Measurements from ENCODE around the gene VRK1. TPM values are rescaled to one million over a fixed set of nuclear protein-coding genes. Genes with fewer than 3 reads are reported as not detected.

The VRK1 gene
- total and polyA plus RNA-seq, 2 of the 8 experiments (the other 6 are each of a cell fraction or from before 2014, with no cell fraction given), result 24.2 to 64.8 TPM

DNA sequence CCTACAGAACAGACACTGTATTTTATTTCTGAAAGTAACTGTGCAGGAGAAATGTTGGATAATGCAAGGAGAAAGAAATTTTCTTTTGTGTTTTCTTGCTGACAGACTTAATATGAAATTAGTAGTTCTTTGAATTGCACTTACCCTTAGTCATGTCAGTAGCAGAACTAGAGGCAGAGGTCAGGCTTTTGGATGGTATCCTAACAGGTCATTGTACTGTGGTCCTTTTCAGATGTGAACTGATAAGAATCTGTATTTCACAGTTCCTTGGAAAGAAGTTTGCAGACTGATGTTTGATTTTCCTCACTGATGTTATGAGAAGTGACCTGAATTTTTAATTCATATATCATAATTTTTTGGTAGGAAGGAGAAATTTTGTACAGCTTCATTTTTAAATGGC lies 46.0 kb downstream of the VRK1 start (continued):
- TF ChIP-seq TEAD4 (IDR thresholded peaks at IDR 0.05; ENCODE audit: low read depth, low read length), result no peak

All from H1 (cell line).